Ishikawa (cell line): ENCODE data around the gene KCNH2.

Experiments used
- CEBPB ChIP-seq: IDR thresholded peaks from 2 replicates; pipeline ENCODE4 v1.6.1; 2012
- CREB1 ChIP-seq: IDR thresholded peaks from 2 replicates; pipeline ENCODE4 v1.6.1; 2012; ENCODE audit warnings: low read depth
- EP300 ChIP-seq: IDR thresholded peaks from 2 replicates; pipeline ENCODE4 v1.6.1; 2012; ENCODE audit warnings: borderline replicate concordance
- RAD21 ChIP-seq: IDR thresholded peaks from 2 replicates; pipeline ENCODE4 v1.6.1; 2012; ENCODE audit warnings: low read depth
- TAF1 ChIP-seq: IDR thresholded peaks from 2 replicates; pipeline ENCODE4 v1.6.1; 2012; ENCODE audit warnings: low read depth, mild to moderate bottlenecking
- TCF12 ChIP-seq: IDR thresholded peaks from 2 replicates; pipeline ENCODE4 v1.6.1; 2012; ENCODE audit warnings: low read depth
- YY1 ChIP-seq: IDR thresholded peaks from 2 replicates; pipeline ENCODE4 v1.6.1; 2012; ENCODE audit warnings: low read depth
- TF ChIP-seq, protein P1 (sequence below): IDR thresholded peaks from 2 replicates; pipeline ENCODE4 v1.6.1; 2012
- TF ChIP-seq, protein P2 (sequence below): IDR thresholded peaks from 2 replicates; pipeline ENCODE4 v1.6.1; 2012

DNA sequence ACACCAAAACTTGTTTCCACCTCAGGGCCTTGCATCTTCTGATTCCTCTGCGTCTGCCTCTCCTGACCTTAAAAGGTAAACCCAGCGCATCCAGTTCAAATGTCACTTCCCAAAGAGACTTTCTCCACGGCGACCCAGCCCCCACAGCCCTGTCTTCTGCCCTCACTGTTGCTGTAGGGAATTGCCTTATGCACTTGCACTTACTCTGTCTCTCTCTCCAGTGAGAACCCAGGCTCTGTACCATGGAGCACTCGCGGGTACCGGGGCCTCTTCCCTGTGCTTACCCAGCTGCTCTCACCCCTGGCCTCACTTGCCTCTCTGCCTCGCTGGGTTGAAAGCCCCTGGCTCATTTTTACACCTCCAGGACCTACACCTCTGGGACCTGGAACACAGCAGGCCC lies 77.4 kb downstream of the KCNH2 start:
- no peak for TF ChIP-seq YY1
- TF ChIP-seq, protein P1, sequence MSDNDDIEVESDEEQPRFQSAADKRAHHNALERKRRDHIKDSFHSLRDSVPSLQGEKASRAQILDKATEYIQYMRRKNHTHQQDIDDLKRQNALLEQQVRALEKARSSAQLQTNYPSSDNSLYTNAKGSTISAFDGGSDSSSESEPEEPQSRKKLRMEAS, result no peak
- TF ChIP-seq, protein P2, sequence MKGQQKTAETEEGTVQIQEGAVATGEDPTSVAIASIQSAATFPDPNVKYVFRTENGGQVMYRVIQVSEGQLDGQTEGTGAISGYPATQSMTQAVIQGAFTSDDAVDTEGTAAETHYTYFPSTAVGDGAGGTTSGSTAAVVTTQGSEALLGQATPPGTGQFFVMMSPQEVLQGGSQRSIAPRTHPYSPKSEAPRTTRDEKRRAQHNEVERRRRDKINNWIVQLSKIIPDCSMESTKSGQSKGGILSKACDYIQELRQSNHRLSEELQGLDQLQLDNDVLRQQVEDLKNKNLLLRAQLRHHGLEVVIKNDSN, result no peak
- no peak for TF ChIP-seq CEBPB
- TF ChIP-seq RAD21, result no peak
- TF ChIP-seq CREB1, result no peak
- TF ChIP-seq TCF12, result no peak
- no peak for TF ChIP-seq TAF1
- no peak for TF ChIP-seq EP300
